Measurements from ENCODE around the gene SLC39A11. TPM values are rescaled to one million over a fixed set of nuclear protein-coding genes. Genes with fewer than 3 reads are reported as not detected.

SLC39A11 gene
- total RNA-seq, 1 experiment from 2014 or later, result 15.2 TPM

DNA sequence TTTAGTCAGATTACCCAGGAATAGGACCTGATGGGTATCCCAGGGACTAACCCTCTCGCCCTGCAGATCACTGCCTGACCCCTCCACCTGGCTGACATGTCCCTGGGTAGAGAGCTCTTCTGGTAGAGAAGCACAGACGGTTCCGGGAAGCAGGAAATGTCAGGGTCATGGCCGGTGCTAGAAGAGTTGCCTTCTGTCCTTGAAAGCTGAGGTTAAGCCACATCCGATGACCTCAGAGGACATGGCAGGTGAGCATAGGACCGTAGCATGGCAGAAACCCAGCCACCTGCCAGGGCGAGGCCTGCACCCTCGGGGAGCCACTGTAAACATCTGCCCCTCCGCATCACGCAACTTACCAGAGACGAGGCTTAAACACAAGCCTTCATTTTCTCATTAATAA is 488.0 kb downstream of the SLC39A11 start:
- Histone ChIP-seq H3K23ac (ENCODE audit: insufficient read length, low read depth, low read length) (no peak overlapping the region), H3K27me3 (ENCODE audit: insufficient read depth, low read length) (no peaks in the 10 kb centered on the region), H3K79me2 (ENCODE audit: insufficient read depth, low read length) (no peaks in the 10 kb centered on the region), H4K91ac (ENCODE audit: insufficient read length, low read depth, low read length) (no peak overlapping the region), H3K14ac (ENCODE audit: insufficient read depth, low read length) (no peak overlapping the region), H2AK5ac (ENCODE audit: insufficient read length, low read length) (no peak overlapping the region), H2BK15ac (ENCODE audit: low read depth, low read length) (no peak overlapping the region), H3K9me3 (ENCODE audit: control insufficient read depth, low read depth, low read length) (no peaks in the 10 kb centered on the region), H3K9ac (ENCODE audit: extremely low read depth, insufficient read length, low read length) (no peak overlapping the region), H3K4ac (ENCODE audit: low read depth, low read length) (no peak overlapping the region), H4K20me1 (ENCODE audit: control insufficient read depth, insufficient read depth, insufficient read length) (no peaks in the 10 kb centered on the region), H2BK5ac (ENCODE audit: insufficient read length, low read length) (no peak overlapping the region), H3K79me1 (ENCODE audit: insufficient read depth, low read depth, low read length, poor library complexity, severe bottlenecking) (no peaks in the 10 kb centered on the region), H3K4me1 (ENCODE audit: insufficient read depth, low read length) (no peaks in the 10 kb centered on the region), H2BK120ac (ENCODE audit: low read depth, low read length, poor library complexity, severe bottlenecking) (no peak overlapping the region), H3T11ph (ENCODE audit: low read length) (no peak overlapping the region), H4K8ac (replicated peaks; ENCODE audit: insufficient read length, low read depth, low read length) (no peak overlapping the region), H2BK12ac (ENCODE audit: insufficient read length, low read depth, low read length) (no peak overlapping the region), H3K18ac (ENCODE audit: insufficient read length, low read depth, low read length) (no peak overlapping the region), H3K23me2 (ENCODE audit: insufficient read length, low read depth, low read length, poor library complexity, severe bottlenecking) (no peaks in the 10 kb centered on the region), H2BK20ac (ENCODE audit: low read depth, low read length, poor library complexity, severe bottlenecking) (no peak overlapping the region), H2AFZ (ENCODE audit: low read length) (no peak overlapping the region), H3K56ac (ENCODE audit: insufficient read length, low read depth, low read length) (no peak overlapping the region), H3K27ac (ENCODE audit: insufficient read length, low read depth, low read length) (no peak overlapping the region), H4K5ac (ENCODE audit: insufficient read length, low read depth, low read length) (no peak overlapping the region), H3K4me2 (ENCODE audit: insufficient read depth, insufficient read length, low read length) (no peak overlapping the region)
- peaks cover 24 to 30% of the 10 kb centered on the region in 2 experiments for H3K4me1 Mint-ChIP-seq
- no CpG with 5 or more reads among the region's 11 CpGs for WGBS (ENCODE audit: extremely low coverage, insufficient read length, low lambda C conversion rate)
- peaks cover 37% of the 10 kb centered on the region for H3K27me3 Mint-ChIP-seq (ENCODE audit: low read depth)
- no peaks in the 10 kb centered on the region; a peak in 1 of 7 replicates for H3K36me3 Mint-ChIP-seq (ENCODE audit: insufficient read depth in 1 of 3, low read depth in 3 of 3)
- TF ChIP-seq CTCF (conservative IDR thresholded peaks at IDR 0.05), result no peak
- peaks cover 0 to 4% of the 10 kb centered on the region in 2 experiments; a peak in 3 of 5 replicates for H3K9me3 Mint-ChIP-seq
- no peak overlapping the region for H3K4me3 Mint-ChIP-seq
- DNase-seq, result no peak
- H3K27ac Mint-ChIP-seq, result no peak overlapping the region; a peak in 1 of 7 replicates
